ENCODE data around the gene FCER1G.
A peak's percentile ranks its signal among the peaks of the same experiment; 100 is the strongest.

The FCER1G gene

GRCh38 chr1:161259345-161259702 is 44.2 kb downstream of the FCER1G start:
- H3K4me3 ChIP-seq (replicated peaks; ENCODE audit: insufficient read depth, low read length): no peak overlapping the region
- TF ChIP-seq GABPA (IDR thresholded peaks at IDR 0.05; ENCODE audit: low read depth) (no peak), POLR2AphosphoS5 (IDR thresholded peaks at IDR 0.05; ENCODE audit: low read depth) (no peak), CTCF (IDR thresholded peaks at IDR 0.05; ENCODE audit: insufficient read depth, low read length) (no peak)

GRCh38 chr1:161259765-161260164 is 44.7 kb downstream of the FCER1G start:
- peaks cover 36% of the 10 kb centered on the region for H3K27me3 ChIP-seq (ENCODE audit: insufficient read depth, poor library complexity, severe bottlenecking)
- no peak overlapping the region for H3K27ac ChIP-seq (replicated peaks)
- no peak overlapping the region for H3K4me3 ChIP-seq (replicated peaks; ENCODE audit: insufficient read depth, low read length)
- no peak for TF ChIP-seq POLR2AphosphoS5 (IDR thresholded peaks at IDR 0.05; ENCODE audit: low read depth)
- no peak for TF ChIP-seq GABPA (IDR thresholded peaks at IDR 0.05; ENCODE audit: low read depth)
- TF ChIP-seq, protein P1, sequence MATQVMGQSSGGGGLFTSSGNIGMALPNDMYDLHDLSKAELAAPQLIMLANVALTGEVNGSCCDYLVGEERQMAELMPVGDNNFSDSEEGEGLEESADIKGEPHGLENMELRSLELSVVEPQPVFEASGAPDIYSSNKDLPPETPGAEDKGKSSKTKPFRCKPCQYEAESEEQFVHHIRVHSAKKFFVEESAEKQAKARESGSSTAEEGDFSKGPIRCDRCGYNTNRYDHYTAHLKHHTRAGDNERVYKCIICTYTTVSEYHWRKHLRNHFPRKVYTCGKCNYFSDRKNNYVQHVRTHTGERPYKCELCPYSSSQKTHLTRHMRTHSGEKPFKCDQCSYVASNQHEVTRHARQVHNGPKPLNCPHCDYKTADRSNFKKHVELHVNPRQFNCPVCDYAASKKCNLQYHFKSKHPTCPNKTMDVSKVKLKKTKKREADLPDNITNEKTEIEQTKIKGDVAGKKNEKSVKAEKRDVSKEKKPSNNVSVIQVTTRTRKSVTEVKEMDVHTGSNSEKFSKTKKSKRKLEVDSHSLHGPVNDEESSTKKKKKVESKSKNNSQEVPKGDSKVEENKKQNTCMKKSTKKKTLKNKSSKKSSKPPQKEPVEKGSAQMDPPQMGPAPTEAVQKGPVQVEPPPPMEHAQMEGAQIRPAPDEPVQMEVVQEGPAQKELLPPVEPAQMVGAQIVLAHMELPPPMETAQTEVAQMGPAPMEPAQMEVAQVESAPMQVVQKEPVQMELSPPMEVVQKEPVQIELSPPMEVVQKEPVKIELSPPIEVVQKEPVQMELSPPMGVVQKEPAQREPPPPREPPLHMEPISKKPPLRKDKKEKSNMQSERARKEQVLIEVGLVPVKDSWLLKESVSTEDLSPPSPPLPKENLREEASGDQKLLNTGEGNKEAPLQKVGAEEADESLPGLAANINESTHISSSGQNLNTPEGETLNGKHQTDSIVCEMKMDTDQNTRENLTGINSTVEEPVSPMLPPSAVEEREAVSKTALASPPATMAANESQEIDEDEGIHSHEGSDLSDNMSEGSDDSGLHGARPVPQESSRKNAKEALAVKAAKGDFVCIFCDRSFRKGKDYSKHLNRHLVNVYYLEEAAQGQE (IDR thresholded peaks at IDR 0.05; ENCODE audit: insufficient replicate concordance, low read depth): no peak
- no peak for TF ChIP-seq SPI1 (IDR thresholded peaks at IDR 0.05; ENCODE audit: borderline replicate concordance, low read depth)
- no peak for DNase-seq (ENCODE audit: low read depth in 1 of 2, low spot score in 1 of 2)

More at GRCh38 chr1:161259345-161259702, 44.2 kb downstream of the FCER1G start:
- peaks cover 36% of the 10 kb centered on the region for H3K27me3 ChIP-seq (ENCODE audit: insufficient read depth, poor library complexity, severe bottlenecking)
- no peak overlapping the region for H3K27ac ChIP-seq (replicated peaks)
- no peak for DNase-seq (ENCODE audit: low read depth in 1 of 2, low spot score in 1 of 2)

DNA sequence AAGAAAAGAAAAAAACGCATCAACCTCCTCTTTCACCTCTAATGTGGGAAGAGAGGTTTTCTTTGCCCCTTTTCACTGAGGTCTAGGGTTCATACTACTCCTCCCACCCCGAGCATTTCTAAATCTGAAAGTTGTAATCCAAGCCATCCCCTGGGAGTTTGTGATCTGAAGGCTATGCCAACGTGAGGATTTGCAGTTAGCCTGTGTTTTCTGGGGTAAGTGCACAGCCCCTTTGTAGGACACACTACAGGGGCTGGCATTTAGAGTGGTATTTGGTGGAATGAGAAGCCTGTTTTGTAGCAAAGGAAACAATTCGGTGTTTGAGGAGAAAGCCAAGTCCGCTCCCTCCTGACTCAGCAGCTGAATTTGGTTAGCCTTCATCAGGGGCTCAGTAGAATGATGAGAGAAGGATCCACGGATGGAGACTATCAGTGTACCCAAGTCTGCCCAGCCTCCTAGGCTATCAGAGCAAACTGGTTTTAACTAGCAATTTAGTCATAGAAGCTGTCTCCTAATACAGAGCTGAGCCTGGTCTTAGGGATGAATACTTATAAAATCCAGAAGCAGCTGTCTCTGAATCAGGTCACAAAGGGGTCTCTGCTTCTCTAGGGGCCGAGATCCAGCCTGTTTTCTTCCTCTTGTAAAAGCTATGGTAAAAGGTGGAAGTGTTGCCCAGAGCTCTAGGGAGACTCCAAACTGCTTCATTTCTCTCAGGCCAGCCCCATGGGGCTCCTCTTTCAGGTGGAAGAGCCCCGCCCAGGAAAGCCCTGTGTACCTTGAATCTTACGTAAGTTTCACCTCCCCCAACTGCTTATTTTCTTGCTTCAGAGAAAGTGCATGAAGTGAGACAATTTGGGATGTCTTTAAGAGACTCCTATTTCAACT is 45.5 kb downstream of the FCER1G start:
- TF ChIP-seq POLR2AphosphoS5 (IDR thresholded peaks at IDR 0.05; ENCODE audit: low read depth): no peak
- TF ChIP-seq, protein P1 (IDR thresholded peaks at IDR 0.05; ENCODE audit: insufficient replicate concordance, low read depth): no peak
- TF ChIP-seq SPI1 (IDR thresholded peaks at IDR 0.05; ENCODE audit: borderline replicate concordance, low read depth): no peak
- no peak for TF ChIP-seq GABPA (IDR thresholded peaks at IDR 0.05; ENCODE audit: low read depth)
- TF ChIP-seq CTCF (IDR thresholded peaks at IDR 0.05; ENCODE audit: insufficient read depth, low read length): no peak
- Histone ChIP-seq H3K27ac (replicated peaks) (no peak overlapping the region), H3K4me3 (replicated peaks; ENCODE audit: insufficient read depth, low read length) (no peak overlapping the region), H3K27me3 (ENCODE audit: insufficient read depth, poor library complexity, severe bottlenecking) (peaks cover 36% of the 10 kb centered on the region)
- no peak for DNase-seq (ENCODE audit: low read depth in 1 of 2, low spot score in 1 of 2)

GRCh38 chr1:161261261-161262235 is 46.5 kb downstream of the FCER1G start:
- no peak for DNase-seq (ENCODE audit: low read depth in 1 of 2, low spot score in 1 of 2)
- no peak overlapping the region for H3K27ac ChIP-seq (replicated peaks)
- TF ChIP-seq, protein P1 (IDR thresholded peaks at IDR 0.05; ENCODE audit: insufficient replicate concordance, low read depth): peak; percentile 73
- TF ChIP-seq GABPA (IDR thresholded peaks at IDR 0.05; ENCODE audit: low read depth): no peak
- H3K4me3 ChIP-seq (replicated peaks; ENCODE audit: insufficient read depth, low read length): no peak overlapping the region
- H3K27me3 ChIP-seq (ENCODE audit: insufficient read depth, poor library complexity, severe bottlenecking): peaks cover 36% of the 10 kb centered on the region
